K562 (cell line): ENCODE results near the gene CCNK.

Source experiments
- EP300 ChIP-seq: IDR thresholded peaks from 2 replicates; pipeline ENCODE4 v1.6.1; 2012; ENCODE audit warnings: low read length, improper control_type of control experiment
- KLF16 ChIP-seq: IDR thresholded peaks from 2 replicates; pipeline ENCODE4 v1.6.1; 2016; ENCODE audit warnings: antibody characterized with exemption
- MXI1 ChIP-seq: IDR thresholded peaks from 2 replicates; pipeline ENCODE4 v1.6.1; 2011; ENCODE audit warnings: low read depth, mild to moderate bottlenecking, improper control_type of control experiment, low read length
- POLR2H ChIP-seq: IDR thresholded peaks from 2 replicates; pipeline ENCODE4 v1.6.1; 2016; ENCODE audit warnings: missing genetic modification characterization, low read depth, mild to moderate bottlenecking, control low read depth, missing compliant biosample characterization, moderate library complexity

- TF ChIP-seq POLR2H (tag) (no peak), EP300 (no peak), KLF16 (no peak), MXI1 (no peak)
Measured at GRCh38 chr14:99544991-99545390, 63.8 kb downstream of the CCNK start.
